SJCRH30 (cell line): ENCODE results near the gene CDK5RAP3. TPM values are rescaled to one million over a fixed set of nuclear protein-coding genes. Genes with fewer than 3 reads are reported as not detected.

ENCODE experiments used
- DNase-seq, 2 experiments: peaks; one replicate each; pipeline ENCODE4 v3.0.0-alpha.2; 2015 to 2020
- H3K27ac ChIP-seq: fragments of 250-450 bp; sonication (Bioruptor Pico); 2 replicates; pipeline ENCODE4 v1.5.1; 2020; ENCODE audit warnings: mild to moderate bottlenecking, moderate library complexity
- H3K27me3 ChIP-seq: fragments of 250-450 bp; sonication (Bioruptor Pico); 2 replicates; pipeline ENCODE4 v1.5.1; 2020; ENCODE audit warnings: mild to moderate bottlenecking, moderate library complexity
- H3K36me3 ChIP-seq: fragments of 250-450 bp; sonication (Bioruptor Pico); 2 replicates; pipeline ENCODE4 v1.5.1; 2020; ENCODE audit warnings: mild to moderate bottlenecking, moderate library complexity
- H3K4me1 ChIP-seq: fragments of 250-450 bp; sonication (Bioruptor Pico); 2 replicates; pipeline ENCODE4 v1.5.1; 2020; ENCODE audit warnings: mild to moderate bottlenecking, moderate library complexity
- H3K4me3 ChIP-seq: fragments of 250-450 bp; sonication (Bioruptor Pico); 2 replicates; pipeline ENCODE4 v1.5.1; 2020; ENCODE audit warnings: mild to moderate bottlenecking, moderate library complexity
- H3K9me3 ChIP-seq: fragments of 250-450 bp; sonication (Bioruptor Pico); replicated peaks from 2 replicates; pipeline ENCODE4 v1.5.1; 2020; ENCODE audit warnings: mild to moderate bottlenecking, moderate library complexity
- total RNA-seq: library from RNA; depleted of rRNA; stranded (reverse); fragments of >200 nt; shearing (Covaris generic); gene quantifications from 2 replicates; pipeline ENCODE4 v1.2.3, GENCODE V29; 2014; rRNA removed

Gene CDK5RAP3
- total RNA-seq, 1 experiment from 2014 or later, result 64.2 TPM

DNA sequence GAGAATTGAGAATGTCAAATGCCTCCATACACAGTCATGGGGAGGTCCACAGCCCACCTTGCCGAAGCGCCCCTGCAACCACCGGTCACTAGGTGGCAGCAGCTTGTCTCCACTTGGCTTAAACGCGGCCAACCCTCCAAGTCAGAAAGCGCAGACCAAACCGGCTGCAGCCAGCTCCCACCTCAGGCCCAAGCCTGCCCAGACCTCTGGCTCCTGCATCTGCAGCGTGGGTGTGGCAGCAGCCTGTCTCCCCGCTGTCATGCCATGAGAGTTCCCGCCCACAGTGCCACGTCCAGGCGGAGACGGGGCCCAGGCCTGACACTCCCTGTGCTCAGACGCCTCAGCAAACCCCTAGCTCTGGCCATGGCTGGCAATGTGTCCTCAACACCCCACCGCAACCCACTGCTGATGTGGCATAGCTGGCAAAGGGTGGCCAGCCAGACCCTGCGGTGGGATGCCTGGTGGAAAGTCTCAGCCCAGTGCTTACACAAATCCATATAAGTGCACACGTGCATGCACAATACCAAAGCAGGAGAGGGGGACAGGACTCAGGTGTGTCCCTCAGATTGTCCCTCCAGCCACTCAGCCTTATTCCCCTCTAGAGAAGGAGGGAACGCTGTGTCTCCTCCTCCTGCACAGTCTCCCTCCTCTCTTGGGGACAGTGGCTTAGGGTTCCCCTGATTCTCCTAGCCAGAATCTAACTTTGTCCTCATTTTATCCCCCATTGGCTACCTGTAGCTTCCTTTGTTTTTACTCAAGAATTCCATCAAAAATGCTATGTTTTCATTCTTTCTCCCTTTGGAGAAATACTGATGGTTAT, 55.8 kb downstream of the CDK5RAP3 start:
- 0 out of 2 replicates have a peak, but pooled peaks cover 3% of the 10 kb centered on the region for H3K27me3 ChIP-seq
- H3K4me3 ChIP-seq, result no peak overlapping the region
- no peak overlapping the region for H3K27ac ChIP-seq
- no peaks in the 10 kb centered on the region for H3K36me3 ChIP-seq
- no peaks in the 10 kb centered on the region for H3K9me3 ChIP-seq
- H3K4me1 ChIP-seq, result peaks cover 17% of the 10 kb centered on the region; the same call in 1 of the 2 replicates
- DNase-seq, result peak; percentile 91 to 94

DNA sequence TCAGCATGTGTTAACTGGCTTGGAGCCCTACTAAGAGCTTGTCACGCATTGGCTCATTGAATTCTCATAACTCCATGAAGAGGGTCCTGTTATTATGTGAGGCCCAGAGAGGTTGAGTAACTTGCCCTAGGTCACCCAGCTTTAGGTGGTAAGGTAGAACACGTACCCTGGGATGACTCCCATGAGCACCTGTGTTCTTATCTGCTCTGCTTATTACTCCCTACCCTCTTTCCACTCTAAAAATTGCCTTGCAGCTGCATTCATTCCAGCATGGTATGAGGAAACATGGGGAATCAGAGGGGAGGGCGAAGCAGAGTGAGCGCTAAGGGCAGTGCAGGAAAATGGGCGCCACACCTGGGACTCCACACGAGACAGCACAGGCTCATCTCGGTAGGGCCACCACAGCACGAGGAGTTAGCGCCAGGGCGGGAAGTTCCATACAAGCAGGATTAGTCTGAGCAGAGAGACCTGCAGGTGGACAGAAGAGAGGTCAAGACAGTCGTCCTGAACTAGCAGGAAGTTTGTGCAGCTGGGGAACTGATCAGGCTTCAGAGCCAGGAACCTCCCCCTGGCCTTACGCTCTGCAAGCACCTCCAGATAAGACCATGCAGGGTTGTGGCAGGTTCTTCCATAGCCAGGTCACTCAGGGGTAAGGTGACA, 56.5 kb downstream of the CDK5RAP3 start:
- Histone ChIP-seq H3K27ac (no peak overlapping the region), H3K9me3 (no peaks in the 10 kb centered on the region), H3K4me1 (peaks cover 17% of the 10 kb centered on the region; the same call in 1 of the 2 replicates), H3K4me3 (no peak overlapping the region), H3K27me3 (0 out of 2 replicates have a peak, but pooled peaks cover 5% of the 10 kb centered on the region), H3K36me3 (no peaks in the 10 kb centered on the region)
- no peak for DNase-seq

- no peaks in the 10 kb centered on the region for H3K9me3 ChIP-seq
- no peak for DNase-seq
- no peaks in the 10 kb centered on the region for H3K36me3 ChIP-seq
- no peak overlapping the region for H3K4me3 ChIP-seq
- 0 out of 2 replicates have a peak, but pooled peaks cover 10% of the 10 kb centered on the region for H3K27me3 ChIP-seq
- H3K27ac ChIP-seq, result no peak overlapping the region
- H3K4me1 ChIP-seq, result peaks cover 14% of the 10 kb centered on the region; the same call in 1 of the 2 replicates
Measured at GRCh38 chr17:48028736-48029135, 57.8 kb downstream of the CDK5RAP3 start.

GRCh38 chr17:48030531-48030930, 59.6 kb downstream of the CDK5RAP3 start:
- H3K9me3 ChIP-seq, result no peaks in the 10 kb centered on the region
- H3K4me1 ChIP-seq, result peaks cover 10% of the 10 kb centered on the region; the same call in 1 of the 2 replicates

More at GRCh38 chr17:48030531-48030930, 59.6 kb downstream of the CDK5RAP3 start:
- Histone ChIP-seq H3K27ac (no peak overlapping the region), H3K27me3 (0 out of 2 replicates have a peak, but pooled peaks cover 10% of the 10 kb centered on the region), H3K36me3 (no peaks in the 10 kb centered on the region), H3K4me3 (no peak overlapping the region)
- no peak for DNase-seq

Other genes with a start within 250 kb of the CDK5RAP3 start
- not detected in 2 replicates for gene TBX21, start 237.9 kb upstream of the CDK5RAP3 start, total RNA-seq
- gene OSBPL7, start 149.3 kb upstream of the CDK5RAP3 start, total RNA-seq, result 8.3 and 10.5 TPM in 2 replicates
- gene MRPL10, start 139.6 kb upstream of the CDK5RAP3 start, total RNA-seq, result 45.1 and 46.7 TPM in 2 replicates
- 0.18 and 0.34 TPM in 2 replicates for gene LRRC46, start 139.4 kb upstream of the CDK5RAP3 start, total RNA-seq
- gene SCRN2, start 129.8 kb upstream of the CDK5RAP3 start, total RNA-seq, result 8.0 and 12.9 TPM in 2 replicates
- not detected in 2 replicates for gene SP6, start 120.0 kb upstream of the CDK5RAP3 start, total RNA-seq
- gene SP2, start 74.9 kb upstream of the CDK5RAP3 start, total RNA-seq, result 3.7 and 3.9 TPM in 2 replicates
- gene PNPO, start 29.5 kb upstream of the CDK5RAP3 start, total RNA-seq, result 9.7 and 10.4 TPM in 2 replicates
- gene PRR15L, start 13.2 kb upstream of the CDK5RAP3 start, total RNA-seq, result not detected in 2 replicates
- 0.32 TPM in 1 of 2 replicates, not detected in the other for gene COPZ2, start 66.7 kb downstream of the CDK5RAP3 start, total RNA-seq
- 75.1 and 78.1 TPM in 2 replicates for gene NFE2L1, start 77.2 kb downstream of the CDK5RAP3 start, total RNA-seq
- gene CBX1, start 130.4 kb downstream of the CDK5RAP3 start, total RNA-seq, result 148 and 149 TPM in 2 replicates
- gene SNX11, start 136.7 kb downstream of the CDK5RAP3 start, total RNA-seq, result 15.3 and 16.1 TPM in 2 replicates